Renal pelvis (tissue), 4 donors: ENCODE measurements around the gene PACS2. TPM values are rescaled to one million over a fixed set of nuclear protein-coding genes. Genes with fewer than 3 reads are reported as not detected.

Source experiments
- DNase-seq: peaks from one replicate; pipeline ENCODE4 v3.0.0-alpha.2; 2013
- polyA plus RNA-seq, 3 donors: library from polyadenylated mRNA; unstranded; fragments of 120-200 nt; gene quantifications; one replicate each; pipeline ENCODE4 v1.2.1, GENCODE V29; 2013; ENCODE audit not compliant: insufficient read length in 3 of 3

The PACS2 gene
- polyA plus RNA-seq, 3 donors, result 76.2 to 89.4 (median 84.1) TPM

- no peak for DNase-seq
These were observed 52.0 kb downstream of the PACS2 start for GRCh38 chr14:105366386-105367074.

GRCh38 chr14:105367116-105368031 is 52.8 kb downstream of the PACS2 start:
- no peak for DNase-seq

GRCh38 chr14:105368032-105368417 is 53.5 kb downstream of the PACS2 start:
- no peak for DNase-seq

- DNase-seq, result no peak
These were observed 53.9 kb downstream of the PACS2 start for GRCh38 chr14:105368426-105368825.

GRCh38 chr14:105368910-105369652 is 54.5 kb downstream of the PACS2 start:
- DNase-seq, result no peak

- no peak for DNase-seq
These were observed 55.1 kb downstream of the PACS2 start for GRCh38 chr14:105369653-105370040.

- no peak for DNase-seq
These were observed 59.8 kb downstream of the PACS2 start for GRCh38 chr14:105374389-105374788.

GRCh38 chr14:105375635-105376057 is 61.1 kb downstream of the PACS2 start:
- DNase-seq, result no peak

- DNase-seq, result no peak
These were observed 62.2 kb downstream of the PACS2 start for GRCh38 chr14:105376521-105377440.

GRCh38 chr14:105377555-105378182 is 63.1 kb downstream of the PACS2 start:
- no peak for DNase-seq

- no peak for DNase-seq
These were observed 63.7 kb downstream of the PACS2 start for GRCh38 chr14:105378199-105378598.

GRCh38 chr14:105378873-105379685 is 64.5 kb downstream of the PACS2 start:
- no peak for DNase-seq

GRCh38 chr14:105379946-105380345 is 65.4 kb downstream of the PACS2 start:
- no peak for DNase-seq

GRCh38 chr14:105380756-105381155 is 66.2 kb downstream of the PACS2 start:
- DNase-seq, result no peak

GRCh38 chr14:105381446-105382342 is 67.1 kb downstream of the PACS2 start:
- DNase-seq, result no peak

GRCh38 chr14:105382343-105383082 is 68.0 kb downstream of the PACS2 start:
- no peak for DNase-seq

- no peak for DNase-seq
These were observed 68.7 kb downstream of the PACS2 start for GRCh38 chr14:105383083-105383730.
